GM12878 (cell line): Measurements from ENCODE around the gene SYNE4. TPM values are rescaled to one million over a fixed set of nuclear protein-coding genes. Genes with fewer than 3 reads are reported as not detected.
A peak's percentile ranks its signal among the peaks of the same experiment; 100 is the strongest.

ENCODE experiments used
- ATAC-seq: fragments of 200-7000 bp; cut with Tn5 transposase; 3 replicates; pipeline ENCODE4 v1.9.1; 2020; ENCODE audit warnings: mild to moderate bottlenecking, moderate library complexity
- BruUV-seq: library from RNA; stranded (reverse); fragments of 400-500 nt; replicated peaks from 2 replicates; lab custom pipeline; 2021; lab: Mats Ljungman, UMichigan
- CTCF ChIA-PET: fragments of 300-600 bp; sonication (Branson Sonifier 250); formaldehyde crosslinking; extraction: SDS; loops from one replicate; lab custom pipeline; 2021; ENCODE audit warnings: inconsistent platforms; lab: Yijun Ruan, JAX
- POLR2A ChIA-PET: fragments of 350-600 bp; formaldehyde crosslinking; extraction: SDS; loops from one replicate; lab custom pipeline; 2021; ENCODE audit warnings: inconsistent platforms; lab: Charles Lee
- RAD21 ChIA-PET: fragments of 300-600 bp; sonication (Branson Sonifier 250); formaldehyde crosslinking; loops from one replicate; lab custom pipeline; 2023; ENCODE audit warnings: antibody characterized with exemption; ENCODE audit not compliant: unreplicated experiment; lab: Charles Lee
- SMC1A ChIA-PET: fragments of 300-600 bp; sonication (Branson Sonifier 250); formaldehyde crosslinking; loops from one replicate; lab custom pipeline; 2023; ENCODE audit not compliant: unreplicated experiment, uncharacterized antibody; lab: Charles Lee
- DNase-seq: peaks from one replicate; pipeline ENCODE4 v3.0.0-alpha.2; 2011; ENCODE audit warnings: low read depth, low spot score
- FAIRE-seq: peaks from 3 replicates; lab custom pipeline; 2011; peaks lifted over from hg19 to GRCh38; lab: Jason Lieb, UNC
- H2AFZ ChIP-seq: 2 replicates; pipeline ENCODE4 v1.6.0; 2011; ENCODE audit warnings: low read depth, low read length, control low read depth; ENCODE audit not compliant: control insufficient read depth
- H3K27ac ChIP-seq: 2 replicates; pipeline ENCODE4 v1.5.1; 2011; ENCODE audit warnings: control low read depth; ENCODE audit not compliant: control insufficient read depth, insufficient read depth
- H3K27me3 ChIP-seq, 2 experiments: replicated peaks in 1 of 2; 2 replicates each; pipeline versions ENCODE4 v1.6.0 to v1.6.1; 2011; ENCODE audit warnings: low read length in 1 of 2; ENCODE audit not compliant: control insufficient read depth in 2 of 2, insufficient read depth in 2 of 2
- H3K36me3 ChIP-seq, 2 experiments: 2 replicates each; pipeline ENCODE4 v1.5.1; 2011; ENCODE audit warnings: low read length in 1 of 2; ENCODE audit not compliant: control insufficient read depth in 2 of 2, insufficient read depth in 2 of 2
- H3K4me1 ChIP-seq: 2 replicates; pipeline ENCODE4 v1.6.1; 2011; ENCODE audit warnings: mild to moderate bottlenecking, low read length, moderate library complexity, mixed read lengths; ENCODE audit not compliant: control insufficient read depth, insufficient read depth
- H3K4me2 ChIP-seq: 2 replicates; pipeline ENCODE4 v1.6.0; 2011; ENCODE audit warnings: control low read depth; ENCODE audit not compliant: control insufficient read depth, insufficient read depth
- H3K4me3 ChIP-seq: fragments of 200-600 bp; sonication (generic); 2 replicates; pipeline ENCODE4 v1.5.1; 2016
- H3K79me2 ChIP-seq: 2 replicates; pipeline ENCODE4 v1.6.0; 2011; ENCODE audit warnings: low read length; ENCODE audit not compliant: control insufficient read depth, insufficient read depth
- H3K9ac ChIP-seq: 2 replicates; pipeline ENCODE4 v1.8.0; 2011; ENCODE audit warnings: low read length, control low read depth, mixed read lengths; ENCODE audit not compliant: control insufficient read depth, insufficient read depth
- H3K9me3 ChIP-seq: replicated peaks from 3 replicates; pipeline ENCODE4 v1.5.1; 2011; ENCODE audit warnings: mild to moderate bottlenecking, low read length; ENCODE audit not compliant: control insufficient read depth, insufficient read depth
- H4K20me1 ChIP-seq: 2 replicates; pipeline ENCODE4 v1.6.0; 2011; ENCODE audit not compliant: control insufficient read depth, insufficient read depth
- ATF7 ChIP-seq: fragments of 450-650 bp; IDR thresholded peaks from 2 replicates; pipeline ENCODE4 v1.6.1; 2016; ENCODE audit warnings: low read depth, mild to moderate bottlenecking
- CBFB ChIP-seq: IDR thresholded peaks from 2 replicates; pipeline ENCODE4 v1.6.1; 2016; ENCODE audit warnings: antibody characterized with exemption, low read depth
- CHD2 ChIP-seq: IDR thresholded peaks from 2 replicates; pipeline ENCODE4 v1.6.1; 2011; ENCODE audit warnings: low read depth, low read length, improper control_type of control experiment, borderline replicate concordance
- CREM ChIP-seq: IDR thresholded peaks from 2 replicates; pipeline ENCODE4 v1.6.1; 2014; ENCODE audit warnings: antibody characterized with exemption, low read depth
- EP300 ChIP-seq, 2 experiments: fragments of 150-350 bp in 1 of 2; IDR thresholded peaks; 2 replicates each; pipeline ENCODE4 v1.6.1; 2011 to 2012; ENCODE audit warnings: low read depth in 2 of 2, low read length in 2 of 2, borderline replicate concordance in 1 of 2, improper control_type of control experiment in 1 of 2, inconsistent platforms in 1 of 2; ENCODE audit not compliant: control insufficient read depth in 1 of 2
- IKZF2 ChIP-seq, 2 experiments: fragments of 450-650 bp; IDR thresholded peaks; 2 replicates each; pipeline ENCODE4 v1.6.1; 2017; ENCODE audit warnings: mild to moderate bottlenecking in 2 of 2, moderate library complexity in 2 of 2
- KLF5 ChIP-seq: fragments of 450-650 bp; IDR thresholded peaks from 2 replicates; pipeline ENCODE4 v1.6.1; 2014; ENCODE audit warnings: mild to moderate bottlenecking; ENCODE audit not compliant: partially characterized antibody
- MTA3 ChIP-seq: IDR thresholded peaks from 2 replicates; pipeline ENCODE4 v1.6.1; 2012; ENCODE audit warnings: low read length, inconsistent platforms, borderline replicate concordance
- PAX8 ChIP-seq: fragments of 450-650 bp; IDR thresholded peaks from 2 replicates; pipeline ENCODE4 v1.6.1; 2017; ENCODE audit warnings: mild to moderate bottlenecking, moderate library complexity
- SMAD5 ChIP-seq: IDR thresholded peaks from 2 replicates; pipeline ENCODE4 v1.6.1; 2016; ENCODE audit warnings: antibody characterized with exemption, low read depth
- SMARCA5 ChIP-seq: fragments of 450-650 bp; IDR thresholded peaks from 2 replicates; pipeline ENCODE4 v1.6.1; 2017; ENCODE audit warnings: mild to moderate bottlenecking
- SUPT20H ChIP-seq: IDR thresholded peaks from 2 replicates; pipeline ENCODE4 v1.6.1; 2011; ENCODE audit warnings: low read depth, mild to moderate bottlenecking, low read length, moderate library complexity, borderline replicate concordance; ENCODE audit not compliant: control insufficient read depth
- TCF12 ChIP-seq: IDR thresholded peaks from 2 replicates; pipeline ENCODE4 v1.6.1; 2011; ENCODE audit warnings: low read depth, mild to moderate bottlenecking, low read length
- WRNIP1 ChIP-seq: IDR thresholded peaks from 2 replicates; pipeline ENCODE4 v1.6.1; 2011; ENCODE audit warnings: low read depth, low read length, improper control_type of control experiment, borderline replicate concordance
- ZZZ3 ChIP-seq: IDR thresholded peaks from 2 replicates; pipeline ENCODE4 v1.6.1; 2011; ENCODE audit warnings: low read depth; ENCODE audit not compliant: control insufficient read depth, insufficient read length
- WGBS: methylation state at CpG from one replicate; pipeline ENCODE4 v1.1.6; 2016; ENCODE audit warnings: low lambda C conversion rate; ENCODE audit not compliant: insufficient replicate concordance, insufficient coverage; ENCODE audit errors: missing lambda C conversion rate; 5-methylcytosine and 5-hydroxymethylcytosine counted together
- in situ Hi-C: fragments of 300-500 bp; cut with MboI; formaldehyde crosslinking; loops from 9 replicates; pipeline ENCODE4 v1.14.3; 2018; ENCODE audit warnings: mixed read lengths
- intact Hi-C: fragments of 100-400 bp; cut with micrococcal nuclease; formaldehyde crosslinking; loops from one replicate; pipeline ENCODE4 v1.14.2; 2022; ENCODE audit not compliant: unreplicated experiment
- polyA plus RNA-seq, 11 experiments: library from polyadenylated mRNA; depleted of rRNA in 4 of 11; unstranded in 6 of 11; stranded (reverse) in 5 of 11; fragments of >200 nt; fragmentation: Nextera tagmentation in 4 of 11; fragmentation: Illumina TruSeq in 1 of 11; extraction: Ambion mirVana in 4 of 11; extraction: Trizol in 1 of 11; gene quantifications; 1 replicate in 1 of 11; 2 replicates in 10 of 11; pipeline versions ENCODE4 v1.2.1 to v1.2.3, GENCODE V29; 2011 to 2016; ENCODE audit warnings: inconsistent platforms in 2 of 11, missing spikeins in 2 of 11, low read depth in 1 of 11
- total RNA-seq, 4 experiments: library from RNA; depleted of rRNA in 3 of 4; stranded (reverse); fragments of >200 nt in 3 of 4; fragmentation: Illumina TruSeq in 1 of 4; extraction: Trizol in 1 of 4; gene quantifications; 2 replicates each; pipeline versions ENCODE4 v1.2.1 to v1.2.3, GENCODE V29; 2013 to 2021
- TF ChIP-seq, protein P1 (sequence below): IDR thresholded peaks from 2 replicates; pipeline ENCODE4 v1.6.1; 2012; ENCODE audit warnings: low read depth, low read length, improper control_type of control experiment
- TF ChIP-seq, protein P2 (sequence below): fragments of 450-650 bp; IDR thresholded peaks from 2 replicates; pipeline ENCODE4 v1.6.1; 2017; ENCODE audit warnings: mild to moderate bottlenecking, moderate library complexity

Gene SYNE4
- total and polyA plus RNA-seq, 10 of the 15 experiments (the other 5 are each of a cell fraction or from before 2014, with no cell fraction given) = 0.35 to 1.2 (median 0.71) TPM

DNA sequence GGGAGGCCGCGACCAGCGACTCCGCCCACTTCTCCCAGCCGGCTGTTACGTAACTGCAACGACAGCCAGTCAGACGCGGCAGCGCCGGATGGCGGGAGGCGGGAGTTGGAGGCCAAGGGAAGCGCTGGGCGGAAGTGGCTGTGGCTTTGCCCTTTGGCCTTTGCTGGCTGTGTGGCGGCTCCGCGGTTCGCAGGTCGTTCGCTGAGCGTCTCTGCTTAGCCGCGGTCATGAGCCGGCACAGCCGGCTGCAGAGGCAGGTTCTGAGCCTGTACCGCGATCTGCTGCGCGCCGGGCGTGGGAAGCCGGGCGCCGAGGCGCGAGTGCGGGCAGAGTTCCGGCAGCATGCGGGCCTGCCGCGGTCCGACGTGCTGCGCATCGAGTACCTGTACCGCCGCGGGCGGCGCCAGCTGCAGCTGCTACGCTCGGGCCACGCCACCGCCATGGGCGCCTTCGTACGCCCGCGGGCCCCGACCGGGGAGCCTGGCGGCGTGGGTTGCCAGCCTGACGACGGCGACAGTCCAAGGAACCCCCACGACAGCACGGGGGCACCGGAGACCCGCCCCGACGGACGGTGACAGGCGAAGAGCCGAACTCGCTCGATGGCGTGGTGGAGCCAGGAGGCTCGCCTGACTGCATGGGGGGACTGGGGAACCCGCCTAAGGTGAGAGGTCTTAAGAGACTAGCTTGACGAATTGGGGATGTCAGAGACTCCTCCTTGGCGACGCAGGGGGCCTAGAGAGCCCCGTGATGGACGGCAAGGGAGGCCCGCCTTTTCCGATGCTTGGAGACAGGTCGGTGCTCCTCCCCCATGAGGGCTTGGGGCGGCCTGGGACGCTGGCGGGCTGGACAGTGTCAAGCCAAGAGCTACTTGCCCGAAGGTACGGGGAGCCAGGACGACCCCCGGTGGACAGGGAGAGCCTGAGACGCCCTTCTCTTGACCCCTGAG lies 13.3 kb downstream of the SYNE4 start, which contains the start of gene SDHAF1:
Gene SDHAF1, plus strand, starts transcription at position 141 of the 946 bp plus-strand sequence. Its CDS starts 87 bp downstream, at position 228.
- intact Hi-C loops = loop anchor here (5.0 kb wide), 1 partner anchor 57 kb away; the partner anchor contains the start of genes THAP8 and WDR62
- ChIA-PET RAD21 (no interaction called here), POLR2A (interaction anchor here (0.5 to 1.7 kb wide), 3 partner anchors 19 to 303 kb away, joined by 3 to 6 read pairs (median 3); partner anchors contain the start of genes ALKBH6 and CAPNS1), SMC1A (interaction anchor here (0.6 to 1.4 kb wide), 3 partner anchors 64 to 254 kb away, joined by 3 to 4 read pairs (median 3); no protein-coding TSS in a partner anchor), CTCF (interaction anchor here (0.7 to 1.4 kb wide), 4 partner anchors 19 to 116 kb away, joined by 3 to 5 read pairs (median 4); partner anchors contain the start of gene ALKBH6)
- H2AFZ ChIP-seq = peak within 1 kb of the TSS; percentile 95
- FAIRE-seq = peak; percentile 99
- no peaks in the 10 kb centered on the region for H3K36me3 ChIP-seq
- peaks cover 29% of the 10 kb centered on the region for H3K79me2 ChIP-seq
- peak within 1 kb of the TSS; percentile 90 for H3K4me3 ChIP-seq
- H3K27ac ChIP-seq = peak within 1 kb of the TSS; percentile 60
- DNase-seq = peak; percentile 84
- ATAC-seq = peak; percentile 91
- H3K9me3 ChIP-seq = no peaks in the 10 kb centered on the region
- H4K20me1 ChIP-seq = no peaks in the 10 kb centered on the region
- H3K9ac ChIP-seq = peak within 1 kb of the TSS; percentile 78
- peak within 1 kb of the TSS; percentile 96 for H3K4me2 ChIP-seq
- under 1% methylated on average over 97 of the region's 97 CpGs for WGBS
- in situ Hi-C loops = no loop called here
- no peaks in the 10 kb centered on the region for H3K27me3 ChIP-seq
- H3K4me1 ChIP-seq = peaks cover 25% of the 10 kb centered on the region
- BruUV-seq = TSS peak; percentile 79
- TF ChIP-seq, protein P1, sequence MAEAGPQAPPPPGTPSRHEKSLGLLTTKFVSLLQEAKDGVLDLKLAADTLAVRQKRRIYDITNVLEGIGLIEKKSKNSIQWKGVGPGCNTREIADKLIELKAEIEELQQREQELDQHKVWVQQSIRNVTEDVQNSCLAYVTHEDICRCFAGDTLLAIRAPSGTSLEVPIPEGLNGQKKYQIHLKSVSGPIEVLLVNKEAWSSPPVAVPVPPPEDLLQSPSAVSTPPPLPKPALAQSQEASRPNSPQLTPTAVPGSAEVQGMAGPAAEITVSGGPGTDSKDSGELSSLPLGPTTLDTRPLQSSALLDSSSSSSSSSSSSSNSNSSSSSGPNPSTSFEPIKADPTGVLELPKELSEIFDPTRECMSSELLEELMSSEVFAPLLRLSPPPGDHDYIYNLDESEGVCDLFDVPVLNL = peak; percentile 74
- TF ChIP-seq KLF5 = peak; percentile 36
- TF ChIP-seq SMAD5 = no peak; the same call in 1 of the 2 replicates
- TF ChIP-seq MTA3 = no peak
- TF ChIP-seq CHD2 = peak; percentile 78
- no peak for TF ChIP-seq IKZF2 (IDR thresholded peaks at IDR 0.05)
- peak; percentile 61; the same call in 1 of the 2 replicates for TF ChIP-seq ATF7
- TF ChIP-seq PAX8 = no peak
- peak; percentile 44; the same call in 1 of the 2 replicates for TF ChIP-seq TCF12
- TF ChIP-seq, protein P2, sequence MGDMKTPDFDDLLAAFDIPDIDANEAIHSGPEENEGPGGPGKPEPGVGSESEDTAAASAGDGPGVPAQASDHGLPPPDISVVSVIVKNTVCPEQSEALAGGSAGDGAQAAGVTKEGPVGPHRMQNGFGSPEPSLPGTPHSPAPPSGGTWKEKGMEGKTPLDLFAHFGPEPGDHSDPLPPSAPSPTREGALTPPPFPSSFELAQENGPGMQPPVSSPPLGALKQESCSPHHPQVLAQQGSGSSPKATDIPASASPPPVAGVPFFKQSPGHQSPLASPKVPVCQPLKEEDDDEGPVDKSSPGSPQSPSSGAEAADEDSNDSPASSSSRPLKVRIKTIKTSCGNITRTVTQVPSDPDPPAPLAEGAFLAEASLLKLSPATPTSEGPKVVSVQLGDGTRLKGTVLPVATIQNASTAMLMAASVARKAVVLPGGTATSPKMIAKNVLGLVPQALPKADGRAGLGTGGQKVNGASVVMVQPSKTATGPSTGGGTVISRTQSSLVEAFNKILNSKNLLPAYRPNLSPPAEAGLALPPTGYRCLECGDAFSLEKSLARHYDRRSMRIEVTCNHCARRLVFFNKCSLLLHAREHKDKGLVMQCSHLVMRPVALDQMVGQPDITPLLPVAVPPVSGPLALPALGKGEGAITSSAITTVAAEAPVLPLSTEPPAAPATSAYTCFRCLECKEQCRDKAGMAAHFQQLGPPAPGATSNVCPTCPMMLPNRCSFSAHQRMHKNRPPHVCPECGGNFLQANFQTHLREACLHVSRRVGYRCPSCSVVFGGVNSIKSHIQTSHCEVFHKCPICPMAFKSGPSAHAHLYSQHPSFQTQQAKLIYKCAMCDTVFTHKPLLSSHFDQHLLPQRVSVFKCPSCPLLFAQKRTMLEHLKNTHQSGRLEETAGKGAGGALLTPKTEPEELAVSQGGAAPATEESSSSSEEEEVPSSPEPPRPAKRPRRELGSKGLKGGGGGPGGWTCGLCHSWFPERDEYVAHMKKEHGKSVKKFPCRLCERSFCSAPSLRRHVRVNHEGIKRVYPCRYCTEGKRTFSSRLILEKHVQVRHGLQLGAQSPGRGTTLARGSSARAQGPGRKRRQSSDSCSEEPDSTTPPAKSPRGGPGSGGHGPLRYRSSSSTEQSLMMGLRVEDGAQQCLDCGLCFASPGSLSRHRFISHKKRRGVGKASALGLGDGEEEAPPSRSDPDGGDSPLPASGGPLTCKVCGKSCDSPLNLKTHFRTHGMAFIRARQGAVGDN = peak; percentile 91
- peak; percentile 84 for TF ChIP-seq CREM
- no peak for TF ChIP-seq SUPT20H
- TF ChIP-seq ZZZ3 = no peak
- no peak for TF ChIP-seq EP300 (IDR thresholded peaks at IDR 0.05; ENCODE audit: borderline replicate concordance in 1 of 2, control insufficient read depth in 1 of 2, low read depth in 2 of 2, low read length in 2 of 2)
- TF ChIP-seq SMARCA5 = peak; percentile 74
- TF ChIP-seq WRNIP1 = no peak
- peak; percentile 90 for TF ChIP-seq CBFB
